Muscle layer of colon (tissue), 2 donors: ENCODE data around the gene DDN.

ENCODE experiments used
- H3K27ac ChIP-seq: one replicate; pipeline ENCODE4 v1.7.0; 2013; ENCODE audit warnings: low read depth, mild to moderate bottlenecking, low read length, moderate library complexity
- H3K27me3 ChIP-seq, 2 donors: one replicate each; pipeline ENCODE4 v1.7.0; 2013; ENCODE audit warnings: low read length in 2 of 2, mild to moderate bottlenecking in 2 of 2; ENCODE audit not compliant: insufficient read depth in 2 of 2, control insufficient read depth in 1 of 2
- H3K36me3 ChIP-seq: one replicate; pipeline ENCODE4 v1.7.0; 2013; ENCODE audit warnings: mild to moderate bottlenecking, low read length; ENCODE audit not compliant: insufficient read depth
- H3K4me1 ChIP-seq: one replicate; pipeline ENCODE4 v1.7.0; 2013; ENCODE audit warnings: mild to moderate bottlenecking, low read length; ENCODE audit not compliant: insufficient read depth
- H3K4me3 ChIP-seq, 2 donors: one replicate each; pipeline ENCODE4 v1.7.0; 2013; ENCODE audit warnings: low read length in 2 of 2, low read depth in 1 of 2, mild to moderate bottlenecking in 1 of 2, moderate library complexity in 1 of 2
- H3K9ac ChIP-seq: one replicate; pipeline ENCODE4 v1.7.0; 2013; ENCODE audit warnings: low read length
- H3K9me3 ChIP-seq: one replicate; pipeline ENCODE4 v1.7.0; 2013; ENCODE audit warnings: mild to moderate bottlenecking, low read length
- donor health status: abdominal sarcoma.
- donor health status: Adenocarcinoma of cecum.

DDN gene

GRCh38 chr12:48977290-48978281 is 21.6 kb downstream of the DDN start:
- no peaks in the 10 kb centered on the region for H3K9me3 ChIP-seq
- no peak overlapping the region for H3K9ac ChIP-seq
- H3K27me3 ChIP-seq = peaks cover 72 to 93% of the 10 kb centered on the region in 2 donors
- H3K27ac ChIP-seq = no peak overlapping the region
- no peaks in the 10 kb centered on the region for H3K36me3 ChIP-seq
- no peak overlapping the region for H3K4me3 ChIP-seq
- peaks cover 26% of the 10 kb centered on the region for H3K4me1 ChIP-seq

GRCh38 chr12:48973941-48974673 is 25.1 kb downstream of the DDN start:
- Histone ChIP-seq H3K36me3 (no peaks in the 10 kb centered on the region), H3K4me1 (peaks cover 19% of the 10 kb centered on the region), H3K9ac (no peak overlapping the region), H3K27ac (no peak overlapping the region), H3K9me3 (no peaks in the 10 kb centered on the region), H3K27me3 (peaks cover 63 to 93% of the 10 kb centered on the region in 2 donors), H3K4me3 (no peak overlapping the region)

- peaks cover 13% of the 10 kb centered on the region for H3K4me1 ChIP-seq
Observed at GRCh38 chr12:48973531-48973930, 25.6 kb downstream of the DDN start.

GRCh38 chr12:48972952-48973483 is 26.2 kb downstream of the DDN start:
- Histone ChIP-seq H3K36me3 (no peaks in the 10 kb centered on the region), H3K9me3 (no peaks in the 10 kb centered on the region), H3K4me1 (peaks cover 12% of the 10 kb centered on the region), H3K4me3 (no peak overlapping the region), H3K27me3 (peaks cover 58 to 83% of the 10 kb centered on the region in 2 donors), H3K27ac (no peak overlapping the region), H3K9ac (no peak overlapping the region)

More at GRCh38 chr12:48973531-48973930, 25.6 kb downstream of the DDN start:
- Histone ChIP-seq H3K36me3 (no peaks in the 10 kb centered on the region), H3K27me3 (peaks cover 58 to 88% of the 10 kb centered on the region in 2 donors), H3K9me3 (no peaks in the 10 kb centered on the region), H3K27ac (no peak overlapping the region), H3K9ac (no peak overlapping the region), H3K4me3 (no peak overlapping the region)

- H3K9me3 ChIP-seq = no peaks in the 10 kb centered on the region
- peaks cover 12% of the 10 kb centered on the region for H3K4me1 ChIP-seq
- H3K27ac ChIP-seq = no peak overlapping the region
- no peaks in the 10 kb centered on the region for H3K36me3 ChIP-seq
- no peak overlapping the region for H3K4me3 ChIP-seq
- no peak overlapping the region for H3K9ac ChIP-seq
- H3K27me3 ChIP-seq = peaks cover 53 to 76% of the 10 kb centered on the region in 2 donors
Observed at GRCh38 chr12:48972213-48972951, 26.8 kb downstream of the DDN start.

- H3K4me3 ChIP-seq = peak overlapping the region; percentile 23 to 43
- no peaks in the 10 kb centered on the region for H3K36me3 ChIP-seq
- H3K4me1 ChIP-seq = peaks cover 12% of the 10 kb centered on the region
- H3K9me3 ChIP-seq = no peaks in the 10 kb centered on the region
- no peak overlapping the region for H3K27ac ChIP-seq
- peaks cover 47 to 61% of the 10 kb centered on the region in 2 donors for H3K27me3 ChIP-seq
- H3K9ac ChIP-seq = no peak overlapping the region
Observed at GRCh38 chr12:48970702-48971334, 28.4 kb downstream of the DDN start.

- Histone ChIP-seq H3K4me1 (peaks cover 12% of the 10 kb centered on the region), H3K4me3 (no peak overlapping the region), H3K9me3 (no peaks in the 10 kb centered on the region), H3K27me3 (peaks cover 43 to 58% of the 10 kb centered on the region in 2 donors), H3K27ac (no peak overlapping the region), H3K36me3 (no peaks in the 10 kb centered on the region), H3K9ac (no peak overlapping the region)
Observed at GRCh38 chr12:48969833-48970701, 29.1 kb downstream of the DDN start.

- Histone ChIP-seq H3K9me3 (no peaks in the 10 kb centered on the region), H3K27me3 (peaks cover 41 to 52% of the 10 kb centered on the region in 2 donors), H3K27ac (no peak overlapping the region), H3K9ac (no peak overlapping the region), H3K36me3 (no peaks in the 10 kb centered on the region), H3K4me3 (no peak overlapping the region), H3K4me1 (peaks cover 12% of the 10 kb centered on the region)
Observed at GRCh38 chr12:48969160-48969771, 29.9 kb downstream of the DDN start.

- H3K9ac ChIP-seq = no peak overlapping the region
- no peaks in the 10 kb centered on the region for H3K9me3 ChIP-seq
- peaks cover 33 to 44% of the 10 kb centered on the region in 2 donors for H3K27me3 ChIP-seq
- H3K4me1 ChIP-seq = peaks cover 12% of the 10 kb centered on the region
- H3K36me3 ChIP-seq = no peaks in the 10 kb centered on the region
- no peak overlapping the region for H3K4me3 ChIP-seq
- H3K27ac ChIP-seq = no peak overlapping the region
Observed at GRCh38 chr12:48968467-48968866, 30.7 kb downstream of the DDN start.
